HepG2 (cell line): ENCODE measurements around the gene RIPK3. TPM values are rescaled to one million over a fixed set of nuclear protein-coding genes. Genes with fewer than 3 reads are reported as not detected.

Experiments used
- CREB1 ChIP-seq, 2 experiments: fragments of 450-650 bp in 1 of 2; IDR thresholded peaks; 2 replicates each; pipeline ENCODE4 v1.6.1; 2016 to 2017; ENCODE audit warnings: control low read depth in 1 of 2, mild to moderate bottlenecking in 1 of 2, missing compliant biosample characterization in 1 of 2, missing genetic modification characterization in 1 of 2
- IKZF1 ChIP-seq: fragments of 450-650 bp; IDR thresholded peaks from 2 replicates; pipeline ENCODE4 v1.7.1; 2016
- KLF16 ChIP-seq, 2 experiments: sonication (generic) in 1 of 2; formaldehyde crosslinking in 1 of 2; IDR thresholded peaks; 2 replicates each; pipeline versions ENCODE4 v1.6.1 to v1.8.0; 2016 to 2023; ENCODE audit warnings: missing genetic modification reagents in 2 of 2, missing compliant biosample characterization in 1 of 2
- NFKB2 ChIP-seq: sonication (generic); formaldehyde crosslinking; IDR thresholded peaks from 2 replicates; pipeline ENCODE4 v1.4.0; 2020; ENCODE audit warnings: missing genetic modification reagents, borderline replicate concordance
- PAWR ChIP-seq: sonication (generic); formaldehyde crosslinking; IDR thresholded peaks from 2 replicates; pipeline ENCODE4 v1.4.0; 2020; ENCODE audit warnings: missing genetic modification reagents, mild to moderate bottlenecking, borderline replicate concordance
- PHF5A ChIP-seq: IDR thresholded peaks from one replicate; pipeline ENCODE4 v1.6.1; 2018; ENCODE audit warnings: low read depth, missing genetic modification reagents; ENCODE audit not compliant: unreplicated experiment
- SALL1 ChIP-seq: sonication (generic); formaldehyde crosslinking; IDR thresholded peaks from 2 replicates; pipeline ENCODE4 v1.8.0; 2022; ENCODE audit warnings: mild to moderate bottlenecking, missing genetic modification reagents
- ZNF546 ChIP-seq: sonication (generic); formaldehyde crosslinking; conservative IDR thresholded peaks from 2 replicates; pipeline ENCODE4 v1.8.1; 2023; ENCODE audit warnings: mild to moderate bottlenecking, missing genetic modification reagents
- ZNF781 ChIP-seq: sonication (generic); formaldehyde crosslinking; IDR thresholded peaks from 2 replicates; pipeline ENCODE4 v1.5.1; 2020; ENCODE audit warnings: borderline replicate concordance, mild to moderate bottlenecking, missing genetic modification reagents; ENCODE audit errors: not compliant biosample characterization
- ZSCAN21 ChIP-seq: sonication (generic); formaldehyde crosslinking; IDR thresholded peaks from 2 replicates; pipeline ENCODE4 v1.8.0; 2022; ENCODE audit warnings: mild to moderate bottlenecking, missing genetic modification reagents, moderate library complexity, borderline replicate concordance
- polyA plus RNA-seq, 8 experiments: library from polyadenylated mRNA; depleted of rRNA in 3 of 8; stranded (reverse) in 7 of 8; unstranded in 1 of 8; fragments of >200 nt; fragmentation: Illumina TruSeq in 4 of 8; extraction: Trizol in 4 of 8; gene quantifications; 2 replicates each; pipeline versions ENCODE4 v1.2.1 to v1.2.3, GENCODE V29; 2011 to 2016; ENCODE audit warnings: low read depth in 4 of 8, missing spikeins in 1 of 8, mixed read lengths in 1 of 8; ENCODE audit not compliant: insufficient read depth in 1 of 8
- total RNA-seq, 5 experiments: library from RNA; depleted of rRNA; stranded (reverse); fragments of >200 nt; fragmentation: Illumina TruSeq; extraction: Trizol; gene quantifications; 2 replicates each; pipeline ENCODE4 v1.2.3, GENCODE V29; 2016; ENCODE audit warnings: low read depth in 1 of 5
- TF ChIP-seq, protein P1 (sequence below): sonication (generic); IDR thresholded peaks from 2 replicates; pipeline ENCODE4 v1.6.1; 2016; ENCODE audit warnings: low read depth, borderline replicate concordance
- TF ChIP-seq, protein P2 (sequence below): sonication (generic); formaldehyde crosslinking; IDR thresholded peaks from 2 replicates; pipeline ENCODE4 v1.4.0; 2020; ENCODE audit warnings: missing genetic modification reagents
- TF ChIP-seq, protein P3 (sequence below): sonication (generic); formaldehyde crosslinking; IDR thresholded peaks from 2 replicates; pipeline ENCODE4 v1.8.0; 2022; ENCODE audit warnings: mild to moderate bottlenecking, missing genetic modification reagents, moderate library complexity
- TF ChIP-seq, protein P4 (sequence below): sonication (generic); formaldehyde crosslinking; IDR thresholded peaks from 2 replicates; pipeline ENCODE4 v1.9.0; 2021; ENCODE audit warnings: missing genetic modification reagents, mild to moderate bottlenecking, borderline replicate concordance
- TF ChIP-seq, protein P5 (sequence below): sonication (generic); formaldehyde crosslinking; IDR thresholded peaks from 2 replicates; pipeline ENCODE4 v1.5.0; 2020; ENCODE audit warnings: missing genetic modification reagents, mild to moderate bottlenecking, borderline replicate concordance
- TF ChIP-seq, protein P6 (sequence below): sonication (generic); formaldehyde crosslinking; IDR thresholded peaks from 2 replicates; pipeline ENCODE4 v1.4.0; 2020; ENCODE audit warnings: mild to moderate bottlenecking, missing genetic modification reagents
- TF ChIP-seq, protein P7 (sequence below): sonication (generic); formaldehyde crosslinking; IDR thresholded peaks from 2 replicates; pipeline ENCODE4 v1.4.0; 2020; ENCODE audit warnings: missing genetic modification reagents, borderline replicate concordance
- TF ChIP-seq, protein P8 (sequence below): IDR thresholded peaks from 2 replicates; pipeline ENCODE4 v1.6.1; 2012; ENCODE audit warnings: inconsistent platforms

RIPK3 gene
- total and polyA plus RNA-seq, 2 of the 13 experiments (the other 11 are each of a cell fraction or from before 2014, with no cell fraction given), result not detected

DNA sequence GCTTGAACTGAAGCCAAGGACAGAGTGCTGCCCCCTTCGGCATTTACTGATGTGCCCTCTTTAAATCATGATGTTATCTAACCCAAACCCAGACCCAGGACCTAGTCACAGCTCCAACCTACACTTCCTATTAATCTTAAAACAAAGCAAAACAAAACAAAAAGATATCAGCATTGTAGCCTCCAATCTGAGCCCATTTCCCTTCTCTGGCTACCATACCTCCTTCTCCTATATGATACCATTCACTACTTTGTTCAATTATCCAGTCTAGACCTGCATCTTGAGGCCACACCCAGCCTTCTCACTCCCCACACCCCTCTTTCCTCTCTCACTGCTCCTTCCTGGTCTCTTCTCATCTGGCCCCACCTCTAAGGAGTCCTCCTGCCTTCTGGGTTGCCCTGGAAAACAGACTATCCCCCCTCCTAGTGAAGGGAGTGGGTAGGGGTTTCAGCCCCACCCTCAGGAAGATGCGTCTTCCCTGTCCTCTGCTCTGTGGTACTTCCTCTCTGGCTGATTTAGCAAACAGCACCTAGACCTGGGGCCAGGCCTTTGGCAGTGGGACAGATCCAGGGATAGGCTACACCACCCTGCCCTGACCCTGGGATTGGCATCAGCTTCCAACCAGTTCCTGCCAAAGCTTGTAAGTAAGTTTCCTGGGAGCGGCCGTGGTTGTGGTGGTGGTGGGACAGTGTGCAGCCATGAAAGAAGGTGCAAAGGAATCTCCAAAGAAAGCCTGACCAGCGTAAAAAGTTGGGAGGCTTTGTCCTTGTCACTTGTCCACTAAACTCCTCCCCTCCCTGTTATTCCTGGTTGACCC, 25.2 kb downstream of the RIPK3 start (continued):
- TF ChIP-seq, protein P1, sequence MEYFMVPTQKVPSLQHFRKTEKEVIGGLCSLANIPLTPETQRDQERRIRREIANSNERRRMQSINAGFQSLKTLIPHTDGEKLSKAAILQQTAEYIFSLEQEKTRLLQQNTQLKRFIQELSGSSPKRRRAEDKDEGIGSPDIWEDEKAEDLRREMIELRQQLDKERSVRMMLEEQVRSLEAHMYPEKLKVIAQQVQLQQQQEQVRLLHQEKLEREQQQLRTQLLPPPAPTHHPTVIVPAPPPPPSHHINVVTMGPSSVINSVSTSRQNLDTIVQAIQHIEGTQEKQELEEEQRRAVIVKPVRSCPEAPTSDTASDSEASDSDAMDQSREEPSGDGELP, result no peak
- TF ChIP-seq IKZF1 (peak; percentile 68; the same call in 1 of the 2 replicates), ZNF546 (CRISPR knock-in tag) (0 out of 2 replicates have a peak, but pooled peaks have one; percentile 26), SALL1 (0 out of 2 replicates have a peak, but pooled peaks have one; percentile 11), NFKB2 (CRISPR knock-in tag) (peak; percentile 54), PAWR (CRISPR knock-in tag) (no peak), KLF16 (CRISPR knock-in tag; IDR thresholded peaks at IDR 0.05) (peak in 1 of 2 experiments; percentile 52; a peak in 1 of 4 replicates), CREB1 (IDR thresholded peaks at IDR 0.05) (no peak), CREB1 (CRISPR knock-in tag; IDR thresholded peaks at IDR 0.05) (no peak), ZSCAN21 (peak; percentile 28; the same call in 1 of the 2 replicates), ZNF781 (CRISPR knock-in tag) (peak; percentile 42), PHF5A (CRISPR knock-in tag) (no peak)
- TF ChIP-seq, protein P2, sequence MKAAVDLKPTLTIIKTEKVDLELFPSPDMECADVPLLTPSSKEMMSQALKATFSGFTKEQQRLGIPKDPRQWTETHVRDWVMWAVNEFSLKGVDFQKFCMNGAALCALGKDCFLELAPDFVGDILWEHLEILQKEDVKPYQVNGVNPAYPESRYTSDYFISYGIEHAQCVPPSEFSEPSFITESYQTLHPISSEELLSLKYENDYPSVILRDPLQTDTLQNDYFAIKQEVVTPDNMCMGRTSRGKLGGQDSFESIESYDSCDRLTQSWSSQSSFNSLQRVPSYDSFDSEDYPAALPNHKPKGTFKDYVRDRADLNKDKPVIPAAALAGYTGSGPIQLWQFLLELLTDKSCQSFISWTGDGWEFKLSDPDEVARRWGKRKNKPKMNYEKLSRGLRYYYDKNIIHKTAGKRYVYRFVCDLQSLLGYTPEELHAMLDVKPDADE (CRISPR knock-in tag), result 0 out of 2 replicates have a peak, but pooled peaks have one; percentile 36
- TF ChIP-seq, protein P3, sequence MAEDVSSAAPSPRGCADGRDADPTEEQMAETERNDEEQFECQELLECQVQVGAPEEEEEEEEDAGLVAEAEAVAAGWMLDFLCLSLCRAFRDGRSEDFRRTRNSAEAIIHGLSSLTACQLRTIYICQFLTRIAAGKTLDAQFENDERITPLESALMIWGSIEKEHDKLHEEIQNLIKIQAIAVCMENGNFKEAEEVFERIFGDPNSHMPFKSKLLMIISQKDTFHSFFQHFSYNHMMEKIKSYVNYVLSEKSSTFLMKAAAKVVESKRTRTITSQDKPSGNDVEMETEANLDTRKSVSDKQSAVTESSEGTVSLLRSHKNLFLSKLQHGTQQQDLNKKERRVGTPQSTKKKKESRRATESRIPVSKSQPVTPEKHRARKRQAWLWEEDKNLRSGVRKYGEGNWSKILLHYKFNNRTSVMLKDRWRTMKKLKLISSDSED (CRISPR knock-in tag), result no peak
- TF ChIP-seq, protein P4, sequence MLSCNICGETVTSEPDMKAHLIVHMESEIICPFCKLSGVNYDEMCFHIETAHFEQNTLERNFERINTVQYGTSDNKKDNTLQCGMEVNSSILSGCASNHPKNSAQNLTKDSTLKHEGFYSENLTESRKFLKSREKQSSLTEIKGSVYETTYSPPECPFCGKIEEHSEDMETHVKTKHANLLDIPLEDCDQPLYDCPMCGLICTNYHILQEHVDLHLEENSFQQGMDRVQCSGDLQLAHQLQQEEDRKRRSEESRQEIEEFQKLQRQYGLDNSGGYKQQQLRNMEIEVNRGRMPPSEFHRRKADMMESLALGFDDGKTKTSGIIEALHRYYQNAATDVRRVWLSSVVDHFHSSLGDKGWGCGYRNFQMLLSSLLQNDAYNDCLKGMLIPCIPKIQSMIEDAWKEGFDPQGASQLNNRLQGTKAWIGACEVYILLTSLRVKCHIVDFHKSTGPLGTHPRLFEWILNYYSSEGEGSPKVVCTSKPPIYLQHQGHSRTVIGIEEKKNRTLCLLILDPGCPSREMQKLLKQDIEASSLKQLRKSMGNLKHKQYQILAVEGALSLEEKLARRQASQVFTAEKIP (CRISPR knock-in tag), result no peak
- TF ChIP-seq, protein P5, sequence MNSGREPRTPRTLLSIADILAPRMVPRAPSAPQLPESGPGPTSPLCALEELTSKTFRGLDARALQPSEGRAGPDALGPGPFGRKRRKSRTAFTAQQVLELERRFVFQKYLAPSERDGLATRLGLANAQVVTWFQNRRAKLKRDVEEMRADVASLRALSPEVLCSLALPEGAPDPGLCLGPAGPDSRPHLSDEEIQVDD (CRISPR knock-in tag), result 0 out of 2 replicates have a peak, but pooled peaks have one; percentile 43
- TF ChIP-seq, protein P6, sequence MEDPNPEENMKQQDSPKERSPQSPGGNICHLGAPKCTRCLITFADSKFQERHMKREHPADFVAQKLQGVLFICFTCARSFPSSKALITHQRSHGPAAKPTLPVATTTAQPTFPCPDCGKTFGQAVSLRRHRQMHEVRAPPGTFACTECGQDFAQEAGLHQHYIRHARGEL (CRISPR knock-in tag), result peak; percentile 17; the same call in 1 of the 2 replicates
- TF ChIP-seq, protein P7, sequence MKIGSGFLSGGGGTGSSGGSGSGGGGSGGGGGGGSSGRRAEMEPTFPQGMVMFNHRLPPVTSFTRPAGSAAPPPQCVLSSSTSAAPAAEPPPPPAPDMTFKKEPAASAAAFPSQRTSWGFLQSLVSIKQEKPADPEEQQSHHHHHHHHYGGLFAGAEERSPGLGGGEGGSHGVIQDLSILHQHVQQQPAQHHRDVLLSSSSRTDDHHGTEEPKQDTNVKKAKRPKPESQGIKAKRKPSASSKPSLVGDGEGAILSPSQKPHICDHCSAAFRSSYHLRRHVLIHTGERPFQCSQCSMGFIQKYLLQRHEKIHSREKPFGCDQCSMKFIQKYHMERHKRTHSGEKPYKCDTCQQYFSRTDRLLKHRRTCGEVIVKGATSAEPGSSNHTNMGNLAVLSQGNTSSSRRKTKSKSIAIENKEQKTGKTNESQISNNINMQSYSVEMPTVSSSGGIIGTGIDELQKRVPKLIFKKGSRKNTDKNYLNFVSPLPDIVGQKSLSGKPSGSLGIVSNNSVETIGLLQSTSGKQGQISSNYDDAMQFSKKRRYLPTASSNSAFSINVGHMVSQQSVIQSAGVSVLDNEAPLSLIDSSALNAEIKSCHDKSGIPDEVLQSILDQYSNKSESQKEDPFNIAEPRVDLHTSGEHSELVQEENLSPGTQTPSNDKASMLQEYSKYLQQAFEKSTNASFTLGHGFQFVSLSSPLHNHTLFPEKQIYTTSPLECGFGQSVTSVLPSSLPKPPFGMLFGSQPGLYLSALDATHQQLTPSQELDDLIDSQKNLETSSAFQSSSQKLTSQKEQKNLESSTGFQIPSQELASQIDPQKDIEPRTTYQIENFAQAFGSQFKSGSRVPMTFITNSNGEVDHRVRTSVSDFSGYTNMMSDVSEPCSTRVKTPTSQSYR (CRISPR knock-in tag), result no peak
- TF ChIP-seq, protein P8, sequence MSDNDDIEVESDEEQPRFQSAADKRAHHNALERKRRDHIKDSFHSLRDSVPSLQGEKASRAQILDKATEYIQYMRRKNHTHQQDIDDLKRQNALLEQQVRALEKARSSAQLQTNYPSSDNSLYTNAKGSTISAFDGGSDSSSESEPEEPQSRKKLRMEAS, result no peak
